HG02678 (cell line): ENCODE measurements around the gene MFSD11.
"Not testable (repeated sequence)": the region's sequence is repeated elsewhere in the genome, so short reads cannot be mapped to it uniquely, and the experiment has no call there.

Experiments
- ATAC-seq: cut with Tn5 transposase; IDR thresholded peaks from one replicate; pipeline ENCODE4 v1.9.1; 2021; ENCODE audit warnings: mild to moderate bottlenecking, moderate library complexity; ENCODE audit not compliant: unreplicated experiment

Gene MFSD11

GRCh38 chr17:76726231-76726775 is 11.6 kb upstream of the MFSD11 start, which contains the start of gene JMJD6:
Gene JMJD6, minus strand, starts transcription at chr17:76726606. Its CDS starts 131 bp downstream, at chr17:76726475.
- peak; percentile 77 for ATAC-seq

GRCh38 chr17:76726776-76727718 is 10.9 kb upstream of the MFSD11 start, which contains the start of gene METTL23:
Gene METTL23, plus strand, starts transcription at chr17:76726839. Its CDS starts 2,872 bp downstream, at chr17:76729711.
- peak; percentile 54 for ATAC-seq

- no peak for ATAC-seq
Observed at GRCh38 chr17:76727745-76728456, 10.0 kb upstream of the MFSD11 start.

- not testable (repeated sequence) for ATAC-seq
Observed at GRCh38 chr17:76731800-76732733, 5.9 kb upstream of the MFSD11 start.

- no peak for ATAC-seq
Observed at GRCh38 chr17:76732734-76733617, 4.9 kb upstream of the MFSD11 start.

GRCh38 chr17:76733618-76733957 is 4.3 kb upstream of the MFSD11 start:
- ATAC-seq, result no peak

- no peak for ATAC-seq
Observed at GRCh38 chr17:76734080-76734840, 3.7 kb upstream of the MFSD11 start.

GRCh38 chr17:76735006-76735405 is 2.9 kb upstream of the MFSD11 start:
- ATAC-seq, result no peak

- no peak for ATAC-seq
Observed at GRCh38 chr17:76735586-76736348, 2.2 kb upstream of the MFSD11 start.

GRCh38 chr17:76736349-76737081 is 1.4 kb upstream of the MFSD11 start:
- peak; percentile 9 for ATAC-seq

- peak; percentile 67 for ATAC-seq
Observed at GRCh38 chr17:76737082-76737675, 740 bp upstream of the MFSD11 start, which contains the start of gene SRSF2. Gene SRSF2, minus strand, starts transcription at chr17:76737331. Its CDS starts 171 bp downstream, at chr17:76737160.

GRCh38 chr17:76738468-76738850 is 540 bp downstream of the MFSD11 start:
- no peak for ATAC-seq

- not testable (repeated sequence) for ATAC-seq
Observed at GRCh38 chr17:76739568-76740115, 1.7 kb downstream of the MFSD11 start.

GRCh38 chr17:76740329-76741118 is 2.6 kb downstream of the MFSD11 start:
- no peak for ATAC-seq

- ATAC-seq, result no peak
Observed at GRCh38 chr17:76742958-76743357, 5.0 kb downstream of the MFSD11 start.

- no peak for ATAC-seq
Observed at GRCh38 chr17:76744747-76745146, 6.8 kb downstream of the MFSD11 start.
